Kidney epithelial cell (primary cell): Measurements from ENCODE around the gene NOL8. TPM values are rescaled to one million over a fixed set of nuclear protein-coding genes. Genes with fewer than 3 reads are reported as not detected.

ENCODE experiments used
- DNase-seq: peaks from one replicate; pipeline ENCODE4 v3.0.0-alpha.2; 2010; ENCODE audit warnings: low read depth
- H3K27me3 ChIP-seq: 2 replicates; pipeline ENCODE4 v1.6.0; 2011; ENCODE audit warnings: low read length; ENCODE audit not compliant: control insufficient read depth, insufficient read depth
- H3K36me3 ChIP-seq: 2 replicates; pipeline ENCODE4 v1.5.1; 2011; ENCODE audit warnings: low read length; ENCODE audit not compliant: control insufficient read depth, insufficient read depth
- H3K4me3 ChIP-seq: 2 replicates; pipeline ENCODE4 v1.5.1; 2011; ENCODE audit warnings: low read depth, mild to moderate bottlenecking, control low read depth, low read length
- total RNA-seq: library from RNA; depleted of rRNA; stranded (reverse); fragments of >200 nt; gene quantifications from 2 replicates; pipeline ENCODE4 v1.2.3, GENCODE V29; 2015
- TF ChIP-seq, protein P1 (sequence below): IDR thresholded peaks from 2 replicates; pipeline ENCODE4 v1.5.1; 2011; ENCODE audit warnings: mild to moderate bottlenecking, moderate library complexity, low read length, control low read depth, inconsistent platforms; ENCODE audit not compliant: insufficient read depth, poor library complexity, severe bottlenecking

Gene NOL8
- total RNA-seq, 1 donor from 2014 or later, result 29.2 TPM

DNA sequence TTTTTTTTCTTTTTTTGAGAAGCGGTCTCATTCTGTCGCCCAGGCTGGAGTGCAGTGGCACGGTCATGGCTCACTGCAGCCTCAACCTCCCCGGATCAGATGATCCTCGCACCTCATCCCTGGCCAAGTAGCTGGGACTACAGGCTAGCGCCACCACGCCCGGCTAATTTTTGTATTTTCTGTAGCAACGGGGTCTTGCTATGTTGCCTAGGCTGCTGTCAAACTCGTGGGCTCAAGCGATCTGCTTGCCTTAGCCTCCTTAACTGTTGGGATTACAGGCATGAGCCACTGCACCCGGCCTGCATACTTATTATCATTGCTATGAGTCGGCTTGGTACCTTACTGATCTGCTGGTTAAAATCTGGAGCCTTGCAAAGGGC, 30.9 kb downstream of the NOL8 start:
- no peaks in the 10 kb centered on the region for H3K36me3 ChIP-seq
- DNase-seq, result no peak
- H3K4me3 ChIP-seq, result peak overlapping the region; percentile 82
- TF ChIP-seq, protein P1, sequence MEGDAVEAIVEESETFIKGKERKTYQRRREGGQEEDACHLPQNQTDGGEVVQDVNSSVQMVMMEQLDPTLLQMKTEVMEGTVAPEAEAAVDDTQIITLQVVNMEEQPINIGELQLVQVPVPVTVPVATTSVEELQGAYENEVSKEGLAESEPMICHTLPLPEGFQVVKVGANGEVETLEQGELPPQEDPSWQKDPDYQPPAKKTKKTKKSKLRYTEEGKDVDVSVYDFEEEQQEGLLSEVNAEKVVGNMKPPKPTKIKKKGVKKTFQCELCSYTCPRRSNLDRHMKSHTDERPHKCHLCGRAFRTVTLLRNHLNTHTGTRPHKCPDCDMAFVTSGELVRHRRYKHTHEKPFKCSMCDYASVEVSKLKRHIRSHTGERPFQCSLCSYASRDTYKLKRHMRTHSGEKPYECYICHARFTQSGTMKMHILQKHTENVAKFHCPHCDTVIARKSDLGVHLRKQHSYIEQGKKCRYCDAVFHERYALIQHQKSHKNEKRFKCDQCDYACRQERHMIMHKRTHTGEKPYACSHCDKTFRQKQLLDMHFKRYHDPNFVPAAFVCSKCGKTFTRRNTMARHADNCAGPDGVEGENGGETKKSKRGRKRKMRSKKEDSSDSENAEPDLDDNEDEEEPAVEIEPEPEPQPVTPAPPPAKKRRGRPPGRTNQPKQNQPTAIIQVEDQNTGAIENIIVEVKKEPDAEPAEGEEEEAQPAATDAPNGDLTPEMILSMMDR, result no peak
- H3K27me3 ChIP-seq, result no peaks in the 10 kb centered on the region

DNA sequence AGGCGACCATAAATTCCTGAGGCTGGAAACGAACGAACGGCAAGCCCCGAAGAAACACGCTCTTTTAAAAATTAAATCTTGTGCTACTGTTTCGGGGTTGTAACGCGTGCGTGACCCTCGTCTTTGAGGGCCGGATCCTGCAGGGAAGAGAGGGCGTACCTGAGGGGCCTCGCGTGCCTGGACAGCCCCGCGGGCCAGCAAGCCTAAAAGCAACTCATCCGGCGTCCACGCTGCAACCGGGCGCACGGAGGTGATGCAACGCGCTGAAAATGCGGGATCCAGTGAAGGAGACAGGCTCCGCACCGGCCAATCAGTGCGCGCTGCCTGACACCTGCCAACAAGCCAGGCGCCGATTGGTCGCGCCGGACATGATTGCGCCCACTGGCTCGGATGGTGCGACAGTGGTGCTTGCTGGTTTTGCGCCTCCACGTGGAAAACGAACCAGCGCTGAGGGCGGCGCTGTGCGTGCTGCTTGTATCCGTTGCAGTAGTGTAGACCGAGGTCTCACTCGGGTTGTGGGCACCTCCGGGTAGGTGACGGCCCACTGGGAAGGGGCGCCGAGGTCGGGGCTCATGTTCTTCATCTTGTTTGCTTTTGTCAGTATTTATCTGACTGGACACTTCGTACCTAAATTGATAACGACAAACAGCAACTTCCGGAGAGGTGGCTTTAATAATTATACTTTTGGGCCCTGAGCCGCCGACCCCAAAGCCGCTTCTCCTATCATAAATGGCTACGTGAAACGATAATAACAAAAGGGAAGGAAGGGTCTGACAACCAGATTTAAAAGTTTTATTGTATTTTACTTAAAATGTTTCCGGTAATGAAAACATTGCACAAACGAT, 31.5 kb downstream of the NOL8 start, which contains the start of gene IARS1:
IARS1 (minus strand) TSS at position 246 of the 845 bp plus-strand sequence. CDS start 4,278 bp downstream, outside the sequence.
- peak; percentile 90 for DNase-seq
- H3K4me3 ChIP-seq, result peak within 1 kb of the TSS; percentile 82
- TF ChIP-seq, protein P1, result peak; percentile 42
- H3K36me3 ChIP-seq, result no peaks in the 10 kb centered on the region
- H3K27me3 ChIP-seq, result no peaks in the 10 kb centered on the region

DNA sequence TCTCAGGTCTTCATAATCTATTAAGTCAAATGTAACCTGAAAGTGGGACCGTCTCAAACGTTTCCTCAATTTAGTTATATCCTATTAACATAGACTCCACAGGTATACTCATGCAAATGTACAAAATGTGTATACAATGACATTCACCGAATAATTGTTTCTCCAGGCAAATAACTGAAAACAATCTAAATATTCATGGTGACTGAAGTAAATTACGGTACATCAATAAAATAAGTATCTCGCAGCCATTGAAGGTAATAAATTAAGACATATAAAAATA, 32.1 kb downstream of the NOL8 start:
- DNase-seq, result no peak
- Histone ChIP-seq H3K36me3 (no peaks in the 10 kb centered on the region), H3K27me3 (no peaks in the 10 kb centered on the region), H3K4me3 (peak overlapping the region; percentile 82)
- TF ChIP-seq, protein P1, result no peak

DNA sequence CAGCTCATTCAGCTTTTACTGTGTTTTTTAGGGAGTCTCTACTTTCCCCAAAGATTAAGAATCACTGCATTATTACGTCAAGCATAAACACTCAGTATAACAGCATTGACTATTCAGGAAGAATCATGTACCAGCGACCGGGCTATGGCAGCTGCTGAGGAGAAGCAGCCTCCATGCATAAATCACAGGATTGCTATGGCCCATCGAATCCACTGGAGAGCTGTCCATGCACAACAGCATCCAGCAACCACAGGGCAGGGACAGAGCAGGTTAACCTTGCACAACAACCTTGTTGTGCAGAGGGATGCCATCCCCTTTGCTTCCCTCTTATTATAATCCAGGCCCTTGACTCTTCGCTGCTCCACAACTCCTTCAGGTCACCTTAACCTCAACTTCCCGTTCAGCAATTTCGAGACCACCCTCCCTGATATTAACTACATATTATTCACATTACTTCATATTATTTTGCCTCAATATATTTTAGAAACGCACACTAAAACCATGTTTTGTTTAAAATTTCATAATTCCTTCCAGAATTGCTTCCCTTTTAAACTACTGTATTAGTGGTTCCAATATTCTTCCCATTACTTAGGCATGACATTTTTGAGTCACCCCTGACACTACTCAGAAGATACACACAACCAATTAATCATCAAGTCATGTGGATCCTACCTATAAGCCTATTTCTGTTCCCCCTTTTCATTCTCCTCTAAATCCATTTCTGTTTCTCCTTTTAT, 32.6 kb downstream of the NOL8 start:
- H3K4me3 ChIP-seq, result peak overlapping the region; percentile 82
- H3K36me3 ChIP-seq, result no peaks in the 10 kb centered on the region
- DNase-seq, result no peak
- H3K27me3 ChIP-seq, result no peaks in the 10 kb centered on the region
- TF ChIP-seq, protein P1, result no peak

DNA sequence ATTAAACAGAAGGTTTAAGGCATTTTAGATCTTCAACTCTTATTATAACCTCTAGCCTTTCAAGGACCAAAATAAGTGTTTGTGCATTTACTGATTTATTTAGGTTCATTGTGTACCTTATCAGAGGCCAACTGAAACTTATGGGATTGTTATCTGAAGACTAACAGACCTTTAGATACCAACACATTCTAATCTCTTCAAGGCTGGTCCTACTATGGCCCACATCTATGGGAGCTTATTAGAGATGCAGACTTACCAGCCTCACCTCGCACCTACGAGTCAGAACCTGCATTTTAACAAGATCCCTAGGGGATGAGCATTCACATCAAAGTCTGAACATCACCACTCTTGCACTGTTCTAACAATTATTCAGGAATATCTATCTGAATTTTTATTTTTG, 33.6 kb downstream of the NOL8 start:
- H3K4me3 ChIP-seq, result no peak overlapping the region

More for the DNA sequence above, 33.6 kb downstream of the NOL8 start:
- no peak for DNase-seq
- H3K36me3 ChIP-seq, result no peaks in the 10 kb centered on the region
- TF ChIP-seq, protein P1, result no peak
- H3K27me3 ChIP-seq, result no peaks in the 10 kb centered on the region
